Peyer's patch (tissue), 4 donors: ENCODE results near the gene TCEANC2.

ENCODE experiments used
- POLR2A ChIP-seq, 2 donors: fragments of 450-650 bp; IDR thresholded peaks; one replicate each; pipeline ENCODE4 v1.5.1; 2017; ENCODE audit warnings: antibody characterized with exemption in 2 of 2, mild to moderate bottlenecking in 2 of 2, moderate library complexity in 2 of 2
- TF ChIP-seq, protein P1 (sequence below), 6 experiments: fragments of 450-650 bp in 4 of 6; fragments of 200-600 bp in 2 of 6; sonication (generic) in 1 of 6; IDR thresholded peaks; one replicate each; pipeline ENCODE4 v1.5.1; 2017 to 2019; ENCODE audit warnings: antibody characterized with exemption in 6 of 6, mild to moderate bottlenecking in 3 of 6, moderate library complexity in 1 of 6

DNA sequence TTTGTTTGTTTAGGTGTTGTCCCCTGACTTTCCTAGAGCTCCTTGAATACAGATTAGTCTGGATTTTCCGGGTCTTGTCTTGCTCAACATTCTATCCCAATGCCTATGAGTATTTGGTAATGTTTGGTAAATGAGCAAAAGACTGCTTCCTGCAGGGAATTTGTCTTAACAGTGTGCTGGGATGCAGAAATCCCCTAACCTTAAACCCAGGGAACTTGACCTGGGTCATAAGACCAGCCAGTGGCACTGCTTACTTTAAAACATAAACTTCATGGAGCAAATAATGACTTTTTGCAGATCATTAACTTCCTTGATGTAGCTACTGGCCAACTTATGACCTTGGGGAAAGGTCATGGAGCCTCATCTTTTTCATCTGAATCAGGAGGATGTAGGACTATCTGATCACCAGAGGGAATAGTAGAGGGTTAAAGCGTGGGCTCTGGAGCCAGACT is 27.2 kb downstream of the TCEANC2 start:
- TF ChIP-seq, protein P1, sequence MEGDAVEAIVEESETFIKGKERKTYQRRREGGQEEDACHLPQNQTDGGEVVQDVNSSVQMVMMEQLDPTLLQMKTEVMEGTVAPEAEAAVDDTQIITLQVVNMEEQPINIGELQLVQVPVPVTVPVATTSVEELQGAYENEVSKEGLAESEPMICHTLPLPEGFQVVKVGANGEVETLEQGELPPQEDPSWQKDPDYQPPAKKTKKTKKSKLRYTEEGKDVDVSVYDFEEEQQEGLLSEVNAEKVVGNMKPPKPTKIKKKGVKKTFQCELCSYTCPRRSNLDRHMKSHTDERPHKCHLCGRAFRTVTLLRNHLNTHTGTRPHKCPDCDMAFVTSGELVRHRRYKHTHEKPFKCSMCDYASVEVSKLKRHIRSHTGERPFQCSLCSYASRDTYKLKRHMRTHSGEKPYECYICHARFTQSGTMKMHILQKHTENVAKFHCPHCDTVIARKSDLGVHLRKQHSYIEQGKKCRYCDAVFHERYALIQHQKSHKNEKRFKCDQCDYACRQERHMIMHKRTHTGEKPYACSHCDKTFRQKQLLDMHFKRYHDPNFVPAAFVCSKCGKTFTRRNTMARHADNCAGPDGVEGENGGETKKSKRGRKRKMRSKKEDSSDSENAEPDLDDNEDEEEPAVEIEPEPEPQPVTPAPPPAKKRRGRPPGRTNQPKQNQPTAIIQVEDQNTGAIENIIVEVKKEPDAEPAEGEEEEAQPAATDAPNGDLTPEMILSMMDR (IDR thresholded peaks at IDR 0.05), result no peak
- TF ChIP-seq POLR2A (IDR thresholded peaks at IDR 0.05), result no peak
